Measurements from ENCODE around the gene GPR3. TPM values are rescaled to one million over a fixed set of nuclear protein-coding genes. Genes with fewer than 3 reads are reported as not detected.

GPR3 gene
- total and polyA plus RNA-seq, 2 of the 13 experiments (the other 11 are each of a cell fraction or from before 2014, with no cell fraction given): 1.00 to 2.6 TPM

GRCh38 chr1:27427816-27428315, 35.4 kb downstream of the GPR3 start (continued):
- TF ChIP-seq PHF21A (CRISPR knock-in tag; IDR thresholded peaks at IDR 0.05) (peak; percentile 34; the same call in 1 of the 2 replicates), ATF3 (CRISPR knock-in tag; IDR thresholded peaks at IDR 0.05) (no peak), CREM (IDR thresholded peaks at IDR 0.05) (no peak), CREM (CRISPR knock-in tag; IDR thresholded peaks at IDR 0.05) (no peak), ZNF772 (CRISPR knock-in tag; IDR thresholded peaks at IDR 0.05) (no peak), NCOR1 (IDR thresholded peaks at IDR 0.05; ENCODE audit: borderline replicate concordance, low read length) (no peak), THYN1 (CRISPR knock-in tag; IDR thresholded peaks at IDR 0.05; ENCODE audit: borderline replicate concordance, low read depth) (no peak), TCF7L2 (IDR thresholded peaks at IDR 0.05; ENCODE audit: low read depth, low read length) (no peak), ZNF567 (CRISPR knock-in tag; IDR thresholded peaks at IDR 0.05; ENCODE audit: borderline replicate concordance) (no peak), CREB1 (IDR thresholded peaks at IDR 0.05) (no peak), CREB1 (CRISPR knock-in tag; IDR thresholded peaks at IDR 0.05) (0 out of 2 replicates have a peak, but pooled peaks have one; percentile 16), NONO (IDR thresholded peaks at IDR 0.05) (no peak), NONO (CRISPR knock-in tag; conservative IDR thresholded peaks at IDR 0.05) (0 out of 2 replicates have a peak, but pooled peaks have one; percentile 36), HNRNPLL (IDR thresholded peaks at IDR 0.05; ENCODE audit: low read depth, low read length, poor library complexity, severe bottlenecking) (no peak)

- ChIA-PET CTCF (ENCODE audit: low intra/inter-chr PET ratio, low total read pairs) (no interaction called here), POLR2A (interaction anchor here (1.0 to 1.6 kb wide), 2 partner anchors 11 to 62 kb away, joined by 3 to 4 read pairs; no protein-coding TSS in a partner anchor)
- intact Hi-C loops (cut with micrococcal nuclease; ENCODE audit: unreplicated experiment) (no loop called here), in situ Hi-C loops (cut with HindIII; ENCODE audit: extremely low pct_ligation_motif_present, low pct_unique_long_range_greater_than_20kb) (no loop called here)
- Histone ChIP-seq H3K79me2 (ENCODE audit: insufficient read depth, low read length) (peaks cover 19% of the 10 kb centered on the region), H3K27me3 (ENCODE audit: control insufficient read depth in 1 of 2, insufficient read depth in 2 of 2, low read length in 2 of 2) (no peaks in the 10 kb centered on the region), H2AFZ (ENCODE audit: low read length) (no peak overlapping the region), H3K36me3 (replicated peaks in 1 of 2; ENCODE audit: control insufficient read depth in 1 of 2, insufficient read depth in 2 of 2, low read length in 2 of 2) (peaks cover 16 to 39% of the 10 kb centered on the region in 2 experiments), H4K20me1 (ENCODE audit: insufficient read depth, low read length) (peaks cover 4% of the 10 kb centered on the region), H3K4me1 (ENCODE audit: insufficient read depth, low read length) (peaks cover 38% of the 10 kb centered on the region), H3K9ac (ENCODE audit: insufficient read depth, low read depth, low read length) (peak overlapping the region; percentile 23; the same call in 1 of the 2 replicates), H3K9me3 (ENCODE audit: low read length) (no peaks in the 10 kb centered on the region), H3K4me3 (replicated peaks in 1 of 3; ENCODE audit: insufficient read depth in 1 of 3, low read depth in 2 of 3, low read length in 3 of 3) (no peak overlapping the region), H3K27ac (ENCODE audit: extremely low read length, insufficient read depth, low read length) (peak overlapping the region; percentile 71), H3K4me2 (ENCODE audit: low read depth, low read length) (no peak overlapping the region)
- DNase-seq (ENCODE audit: low spot score) (no peak), ATAC-seq (peak; percentile 64), FAIRE-seq (no peak)
- whole genome bisulfite sequencing (ENCODE audit: low lambda C conversion rate): 55% methylated on average over 17 of the region's 17 CpGs
- no TSS peak for BruUV-seq (replicated peaks)
- TF ChIP-seq ZNF646 (CRISPR knock-in tag; IDR thresholded peaks at IDR 0.05): no peak
- TF ChIP-seq ZNF124 (CRISPR knock-in tag; IDR thresholded peaks at IDR 0.05): no peak
- 0 out of 2 replicates have a peak, but pooled peaks have one; percentile 16 for TF ChIP-seq NFE2 (CRISPR knock-in tag; IDR thresholded peaks at IDR 0.05)
- TF ChIP-seq TGIF2 (CRISPR knock-in tag; IDR thresholded peaks at IDR 0.05): no peak
Observed at GRCh38 chr1:27428316-27429028, 36.0 kb downstream of the GPR3 start.
